Dermis blood vessel endothelial cell (primary cell): Measurements from ENCODE around the gene METTL25. TPM values are rescaled to one million over a fixed set of nuclear protein-coding genes. Genes with fewer than 3 reads are reported as not detected.

Experiments used
- DNase-seq: peaks from one replicate; pipeline ENCODE4 v3.0.0; 2010
- total RNA-seq: library from RNA; depleted of rRNA; stranded (reverse); fragments of >200 nt; gene quantifications from 2 replicates; pipeline ENCODE4 v1.2.3, GENCODE V29; 2014

METTL25 gene
- total RNA-seq, 1 donor from 2014 or later, result 14.6 TPM

DNA sequence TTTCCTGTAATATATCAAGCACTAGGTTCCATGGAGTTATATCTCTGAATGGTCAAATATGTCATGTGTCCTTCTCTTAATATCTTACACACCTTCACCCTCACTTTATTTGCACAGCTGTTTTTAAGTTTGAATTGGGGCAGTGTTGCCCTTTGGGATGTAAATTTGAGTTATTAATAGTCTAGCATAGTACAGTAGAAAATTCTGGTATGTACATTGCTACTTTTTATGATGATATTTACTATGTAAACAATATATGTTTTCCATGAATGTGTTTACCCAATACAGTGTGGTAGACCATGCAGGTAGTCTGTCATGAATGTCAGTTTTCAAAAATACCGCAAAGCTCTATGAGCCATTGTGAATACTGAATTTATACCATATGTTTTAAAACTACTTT is 50.5 kb downstream of the METTL25 start:
- no peak for DNase-seq

GRCh38 chr12:82411546-82412230 is 53.4 kb downstream of the METTL25 start:
- DNase-seq, result no peak

DNA sequence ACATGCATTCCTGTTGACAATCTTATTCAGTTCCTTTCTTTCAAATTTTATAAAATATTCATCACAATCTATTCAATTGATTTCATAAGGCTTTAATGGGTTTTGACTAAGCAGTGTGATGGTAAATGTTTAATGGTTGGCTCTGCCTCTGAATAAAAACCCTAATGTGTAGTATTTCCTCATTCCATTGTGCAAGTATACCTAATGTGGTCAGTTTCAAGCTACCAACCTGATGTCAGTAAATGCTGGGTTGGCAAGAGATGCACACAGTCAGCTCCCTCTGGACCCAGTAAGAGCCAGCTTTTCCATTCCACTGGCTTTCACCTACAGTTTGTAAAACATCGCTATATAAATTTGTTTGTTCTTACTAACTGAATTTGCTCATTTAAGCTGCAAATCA is 53.9 kb downstream of the METTL25 start:
- no peak for DNase-seq

DNA sequence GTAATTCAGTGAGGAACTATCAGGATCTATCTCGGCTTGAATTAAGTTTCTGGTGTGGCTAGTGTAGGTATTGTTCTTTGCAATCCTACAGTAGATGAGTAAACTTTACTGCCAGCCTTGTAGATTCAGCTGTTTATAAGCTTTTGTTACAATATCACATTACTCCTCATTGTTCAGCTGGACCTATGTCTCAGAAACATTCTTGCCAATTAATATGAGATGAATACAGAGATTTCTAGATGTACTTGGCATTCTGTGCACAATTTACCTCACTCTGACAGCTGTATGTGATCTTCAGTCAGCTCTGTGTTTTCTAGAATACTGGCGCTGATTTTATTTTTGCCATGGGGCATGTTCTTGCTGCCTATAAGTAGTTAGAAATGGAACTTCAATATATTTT is 55.7 kb downstream of the METTL25 start:
- DNase-seq, result peak; percentile 2

- no peak for DNase-seq
Measured at GRCh38 chr12:82414926-82415325, 56.6 kb downstream of the METTL25 start.

DNA sequence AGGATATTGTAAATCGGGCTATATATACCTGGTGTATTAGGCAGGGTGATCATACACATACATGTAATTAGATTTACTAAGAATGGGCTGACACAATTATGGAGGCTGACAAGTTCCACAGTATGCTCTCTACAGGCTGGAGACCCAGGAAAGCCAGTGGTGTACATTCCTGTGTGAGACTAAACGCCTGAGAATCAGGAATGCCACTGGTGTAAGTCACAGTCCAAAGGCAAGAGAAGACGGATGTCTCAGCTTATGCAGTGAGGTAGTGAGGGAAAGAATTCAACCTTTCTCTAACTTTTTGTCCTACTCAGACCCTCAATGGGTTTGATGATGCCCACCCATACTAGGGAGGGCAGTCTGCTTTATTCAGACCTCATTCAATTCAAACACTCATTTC is 57.1 kb downstream of the METTL25 start:
- DNase-seq, result no peak

GRCh38 chr12:82425241-82425640 is 66.9 kb downstream of the METTL25 start:
- no peak for DNase-seq

- DNase-seq, result no peak
Measured at GRCh38 chr12:82426081-82426480, 67.8 kb downstream of the METTL25 start.

DNA sequence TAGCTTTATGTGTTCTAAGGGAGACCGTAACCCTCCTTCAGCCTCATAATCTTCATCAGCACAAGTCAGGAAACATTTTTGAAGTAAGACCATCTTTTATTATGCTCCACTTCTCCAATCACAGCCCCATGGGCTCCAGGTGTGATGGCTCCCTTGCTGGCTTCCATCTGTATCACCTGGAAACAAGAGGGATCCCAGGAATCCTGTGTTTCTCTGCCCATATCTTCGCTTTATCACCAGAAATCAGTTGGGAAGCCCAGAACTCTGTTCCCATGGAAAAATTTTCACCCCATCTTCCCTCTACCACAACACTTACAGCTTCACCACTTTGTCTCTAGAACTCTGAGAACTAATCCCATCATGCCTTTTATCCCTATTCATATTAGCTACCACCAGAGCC is 68.3 kb downstream of the METTL25 start:
- no peak for DNase-seq

- no peak for DNase-seq
Measured at GRCh38 chr12:82430541-82431145, 72.3 kb downstream of the METTL25 start.

DNA sequence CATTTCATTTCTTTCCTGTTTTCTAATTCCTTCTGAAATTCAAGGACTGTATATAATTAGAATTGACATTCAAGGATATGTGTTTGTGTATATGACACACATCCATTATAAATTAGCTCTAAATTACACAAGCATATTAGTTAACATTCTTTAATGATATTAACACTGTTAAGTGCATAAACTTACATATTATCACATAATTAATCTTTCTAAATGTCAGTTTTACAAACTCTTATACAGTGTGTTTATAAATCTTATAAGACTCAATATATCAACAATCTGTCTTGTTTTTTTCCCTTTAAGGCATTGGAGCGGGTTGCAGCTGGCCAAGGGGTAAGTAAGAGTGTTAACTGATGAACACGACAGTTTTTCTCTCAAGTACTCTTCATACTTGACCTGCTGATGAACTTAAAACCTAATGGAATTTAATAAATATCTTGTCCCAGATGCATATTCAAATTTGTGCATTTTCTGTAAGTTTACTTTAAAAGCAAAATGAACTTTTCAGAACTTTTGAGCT is 76.1 kb downstream of the METTL25 start:
- no peak for DNase-seq

GRCh38 chr12:82436354-82436753 is 78.0 kb downstream of the METTL25 start:
- no peak for DNase-seq

DNA sequence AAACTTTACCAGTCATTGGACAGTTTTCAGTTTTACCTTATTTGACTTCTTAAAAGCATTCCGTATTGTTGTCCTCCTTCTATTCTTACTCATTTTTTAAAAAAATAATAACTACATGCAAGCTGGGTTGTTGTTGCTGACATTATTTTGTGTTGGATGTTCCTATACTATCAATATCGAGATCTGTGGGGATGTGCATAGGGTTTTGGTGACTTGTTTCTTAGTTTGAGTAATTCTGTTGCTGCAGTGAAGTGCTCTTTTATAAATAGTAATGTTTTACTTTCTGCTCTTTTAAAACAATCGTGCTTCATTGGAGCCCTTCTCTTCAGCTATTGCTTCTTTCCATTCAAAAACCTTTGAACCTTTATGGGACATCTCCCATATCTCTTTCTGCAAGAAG is 79.4 kb downstream of the METTL25 start:
- DNase-seq, result no peak

DNA sequence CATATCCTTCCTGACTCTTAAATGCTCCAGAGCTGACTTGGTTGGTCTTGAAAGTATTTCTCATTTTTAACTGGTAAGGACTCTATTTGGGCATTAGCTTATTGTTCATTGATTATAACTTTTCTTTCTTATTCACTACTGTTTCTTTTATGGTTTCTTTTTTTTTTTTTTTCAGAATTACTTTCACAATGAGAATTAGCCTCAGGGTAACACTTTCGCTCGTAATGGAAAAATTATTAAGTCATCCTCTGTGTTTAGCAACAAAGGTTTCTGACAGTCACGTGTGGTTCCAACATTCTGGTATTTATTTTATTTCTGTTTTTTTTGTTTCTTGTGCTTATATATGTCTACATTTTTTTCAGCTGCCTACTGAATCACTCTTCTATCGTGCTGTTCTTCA is 80.0 kb downstream of the METTL25 start:
- no peak for DNase-seq

GRCh38 chr12:82440885-82441284 is 82.6 kb downstream of the METTL25 start:
- no peak for DNase-seq

GRCh38 chr12:82448911-82449578 is 90.7 kb downstream of the METTL25 start:
- no peak for DNase-seq

DNA sequence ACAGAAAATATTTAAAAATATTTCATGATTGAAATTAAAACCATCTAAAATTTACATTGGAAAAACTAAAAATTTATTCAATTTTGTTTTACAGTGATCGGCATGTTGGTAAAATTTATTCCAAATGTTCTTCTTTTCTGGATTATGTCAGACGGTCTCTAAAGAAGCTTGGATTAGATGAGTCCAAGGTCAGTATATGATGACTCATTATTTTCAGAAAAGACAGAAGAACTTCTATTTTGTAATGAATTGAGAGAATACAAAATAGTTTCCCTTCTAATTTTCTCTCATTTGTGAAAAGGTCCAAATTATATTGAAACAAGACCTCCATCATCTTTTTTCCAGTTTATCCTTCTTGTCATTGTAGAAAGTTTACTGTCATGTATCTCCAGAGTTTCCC is 98.3 kb downstream of the METTL25 start:
- DNase-seq, result no peak

GRCh38 chr12:82458101-82458500 is 99.8 kb downstream of the METTL25 start:
- DNase-seq, result no peak

DNA sequence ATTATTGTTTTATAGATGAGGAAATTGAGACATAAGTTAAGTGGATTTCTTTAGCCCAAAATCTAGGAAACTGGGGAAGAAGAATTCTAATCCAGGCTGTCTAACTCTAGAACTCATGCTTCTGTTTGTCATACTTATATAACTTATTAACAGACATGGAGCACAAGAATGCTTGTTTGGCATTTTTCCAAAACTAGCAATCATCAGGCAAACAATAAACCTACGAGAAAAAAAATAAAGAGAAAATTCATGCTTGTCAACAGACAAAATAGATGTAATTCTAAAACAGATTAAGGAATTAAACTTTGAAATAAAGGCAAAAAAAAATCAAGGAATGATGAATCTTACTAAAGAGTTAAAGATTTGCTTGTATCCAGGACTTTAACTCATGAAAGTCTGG is 103.1 kb downstream of the METTL25 start:
- peak; percentile 68 for DNase-seq

GRCh38 chr12:82461836-82462235 is 103.5 kb downstream of the METTL25 start:
- DNase-seq, result peak; percentile 29

GRCh38 chr12:82468563-82468962 is 110.2 kb downstream of the METTL25 start:
- DNase-seq, result no peak

- DNase-seq, result no peak
Measured at GRCh38 chr12:82470906-82471512, 112.7 kb downstream of the METTL25 start.

DNA sequence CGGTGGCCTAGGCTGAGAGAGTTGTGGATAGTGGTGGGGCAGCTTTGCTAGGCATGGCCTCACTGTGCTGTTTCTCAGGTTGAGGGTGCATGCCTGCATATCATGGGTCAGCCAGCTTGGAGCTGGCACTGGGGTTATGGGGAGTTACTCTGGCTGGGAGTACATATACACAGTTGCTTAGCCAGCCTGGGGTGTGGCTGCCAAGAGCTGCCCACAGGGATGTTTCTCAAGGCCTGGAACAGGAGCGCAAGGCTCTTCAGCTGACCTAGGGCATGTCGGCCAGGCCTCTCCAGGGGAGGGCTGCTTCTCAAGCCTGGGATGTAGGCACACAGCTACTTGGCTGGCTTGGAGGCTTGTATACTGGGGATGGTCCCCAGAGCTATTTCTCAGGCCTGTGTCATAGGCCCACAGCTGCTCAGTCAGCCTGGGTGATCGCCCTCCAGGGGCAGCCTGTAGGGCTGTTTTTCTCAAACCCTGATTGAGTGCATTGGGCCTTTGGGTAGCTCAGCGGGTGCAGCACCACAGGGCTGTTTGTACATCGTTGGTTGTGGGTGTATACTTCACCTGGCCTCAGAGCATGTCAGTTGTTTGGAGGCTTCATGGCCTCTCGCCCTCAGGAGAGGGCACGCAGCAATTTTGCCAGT is 114.9 kb downstream of the METTL25 start:
- DNase-seq, result no peak
